K562 (cell line): ENCODE measurements around the gene CHCHD6. TPM values are rescaled to one million over a fixed set of nuclear protein-coding genes. Genes with fewer than 3 reads are reported as not detected.

ENCODE experiments used
- ATAC-seq: fragments of 200-7000 bp; cut with Tn5 transposase; 3 replicates; pipeline ENCODE4 v1.9.1; 2020; ENCODE audit warnings: moderate library complexity
- BruUV-seq: library from RNA; stranded (reverse); fragments of 400-500 nt; replicated peaks from 2 replicates; lab custom pipeline; 2021; lab: Mats Ljungman, UMichigan
- CTCF ChIA-PET: fragments of 300-600 bp; formaldehyde crosslinking; extraction: SDS; loops from one replicate; lab custom pipeline; 2021; ENCODE audit warnings: low intra/inter-chr PET ratio; lab: Yijun Ruan, JAX
- POLR2A ChIA-PET: fragments of 300-600, 350-650 bp; sonication (Branson Sonifier 250); formaldehyde crosslinking; extraction: SDS; loops from one replicate; lab custom pipeline; 2021; ENCODE audit warnings: antibody characterized with exemption, inconsistent platforms; lab: Yijun Ruan, JAX
- DNase-seq, 4 experiments: peaks; one replicate each; pipeline versions ENCODE4 v3.0.0 to v3.0.0-alpha.2; 2011 to 2018; ENCODE audit warnings: low spot score in 3 of 4, mixed read lengths in 3 of 4; ENCODE audit errors: extremely low read depth in 1 of 4
- FAIRE-seq: peaks from 2 replicates; lab custom pipeline; 2011; peaks lifted over from hg19 to GRCh38; lab: Jason Lieb, UNC
- H2AFZ ChIP-seq: 2 replicates; pipeline ENCODE4 v1.6.0; 2011; ENCODE audit warnings: low read depth, low read length, control low read depth, inconsistent platforms
- H3K27ac ChIP-seq: fragments of 200-600 bp; 3 replicates; pipeline ENCODE4 v1.8.0; 2011; ENCODE audit warnings: low read depth, mild to moderate bottlenecking, control low read depth, inconsistent platforms, low read length, moderate library complexity, mixed read lengths; ENCODE audit errors: extremely low read depth
- H3K27me3 ChIP-seq, 2 experiments: fragments of 300-600 bp in 1 of 2; 2 replicates in 1 of 2; 3 replicates in 1 of 2; pipeline versions ENCODE4 v1.6.0 to v1.8.0; 2011; ENCODE audit warnings: inconsistent platforms in 2 of 2, low read length in 2 of 2, mild to moderate bottlenecking in 1 of 2, mixed read lengths in 1 of 2, moderate library complexity in 1 of 2; ENCODE audit not compliant: control insufficient read depth in 2 of 2, insufficient read depth in 2 of 2
- H3K36me3 ChIP-seq: fragments of 300-600 bp; 3 replicates; pipeline ENCODE4 v1.8.0; 2011; ENCODE audit warnings: mild to moderate bottlenecking, low read length, inconsistent platforms; ENCODE audit not compliant: control insufficient read depth, insufficient read depth
- H3K4me1 ChIP-seq, 2 experiments: fragments of 200-600 bp in 1 of 2; replicated peaks in 1 of 2; 2 replicates in 1 of 2; 3 replicates in 1 of 2; pipeline versions ENCODE4 v1.5.1 to v1.8.0; 2011; ENCODE audit warnings: inconsistent platforms in 2 of 2, low read length in 2 of 2, mild to moderate bottlenecking in 1 of 2, mixed read lengths in 1 of 2, moderate library complexity in 1 of 2; ENCODE audit not compliant: control insufficient read depth in 2 of 2, insufficient read depth in 2 of 2
- H3K4me2 ChIP-seq: 2 replicates; pipeline ENCODE4 v1.6.1; 2011; ENCODE audit warnings: low read length, control low read depth, inconsistent platforms, mixed read lengths; ENCODE audit not compliant: insufficient read depth
- H3K4me3 ChIP-seq: fragments of 200-600 bp; sonication (generic), shearing (Covaris generic); 2 replicates; pipeline ENCODE4 v1.5.1; 2016; ENCODE audit warnings: control low read depth, inconsistent platforms
- H3K79me2 ChIP-seq: fragments of 200-600 bp; 3 replicates; pipeline ENCODE4 v1.8.0; 2011; ENCODE audit warnings: low read length, inconsistent platforms; ENCODE audit not compliant: control insufficient read depth, insufficient read depth
- H3K9ac ChIP-seq, 2 experiments: 2 replicates each; pipeline versions ENCODE4 v1.6.0 to v1.6.1; 2011; ENCODE audit warnings: low read depth in 2 of 2, low read length in 2 of 2, control low read depth in 1 of 2, inconsistent platforms in 1 of 2, mild to moderate bottlenecking in 1 of 2, mixed read lengths in 1 of 2; ENCODE audit not compliant: insufficient read depth in 1 of 2
- H3K9me1 ChIP-seq: one replicate; pipeline ENCODE4 v1.6.0; 2011; ENCODE audit warnings: inconsistent platforms, mild to moderate bottlenecking, low read length, moderate library complexity; ENCODE audit not compliant: control insufficient read depth, insufficient read depth
- H3K9me3 ChIP-seq: replicated peaks from 2 replicates; pipeline ENCODE4 v1.5.1; 2011; ENCODE audit warnings: low read depth, low read length, inconsistent platforms; ENCODE audit not compliant: control insufficient read depth, insufficient read depth
- H4K20me1 ChIP-seq: replicated peaks from 2 replicates; pipeline ENCODE4 v1.6.1; 2011; ENCODE audit warnings: low read length, inconsistent platforms, mixed read lengths; ENCODE audit not compliant: control insufficient read depth, insufficient read depth
- CEBPG ChIP-seq, 3 experiments: fragments of 200-800 bp in 1 of 3; sonication (Bioruptor generic) in 1 of 3; sonication (generic) in 1 of 3; formaldehyde crosslinking in 1 of 3; IDR thresholded peaks in 2 of 3; conservative IDR thresholded peaks in 1 of 3; 2 replicates each; pipeline versions ENCODE4 v1.6.1 to v1.8.0; 2016 to 2022; ENCODE audit warnings: missing compliant biosample characterization in 2 of 3, missing genetic modification characterization in 2 of 3, mild to moderate bottlenecking in 1 of 3, missing genetic modification reagents in 1 of 3
- FOXO4 ChIP-seq: fragments of 450-650 bp; formaldehyde crosslinking; IDR thresholded peaks from 2 replicates; pipeline ENCODE4 v1.4.0; 2020; ENCODE audit warnings: mild to moderate bottlenecking, moderate library complexity
- FOXP4 ChIP-seq: sonication (generic); formaldehyde crosslinking; IDR thresholded peaks from 2 replicates; pipeline ENCODE4 v1.8.0; 2022; ENCODE audit warnings: mild to moderate bottlenecking, missing genetic modification reagents, borderline replicate concordance
- NR2C1 ChIP-seq, 2 experiments: fragments of 450-650 bp; IDR thresholded peaks; 2 replicates each; pipeline ENCODE4 v1.6.1; 2017; ENCODE audit warnings: mild to moderate bottlenecking in 2 of 2, antibody characterized with exemption in 1 of 2, inconsistent platforms in 1 of 2, missing compliant biosample characterization in 1 of 2, missing genetic modification characterization in 1 of 2
- ZBTB9 ChIP-seq: fragments of 450-650 bp; formaldehyde crosslinking; IDR thresholded peaks from 2 replicates; pipeline ENCODE4 v1.4.0; 2020; ENCODE audit warnings: mild to moderate bottlenecking, moderate library complexity
- WGBS: fragments of 100-300 bp; shearing (Covaris generic); methylation state at CpG from one replicate; pipeline ENCODE4 v1.1.6; 2016; ENCODE audit warnings: low coverage, mixed read lengths; ENCODE audit not compliant: insufficient coverage; ENCODE audit errors: missing lambda C conversion rate; 5-methylcytosine and 5-hydroxymethylcytosine counted together
- in situ Hi-C: fragments of 300-500 bp; cut with MboI; formaldehyde crosslinking; loops from 4 replicates; pipeline ENCODE4 v1.15.0; 2018; ENCODE audit warnings: inconsistent platforms, mixed read lengths
- intact Hi-C: fragments of 100-400 bp; cut with micrococcal nuclease; formaldehyde crosslinking; loops from 2 replicates; pipeline ENCODE4 v1.14.2; 2022
- polyA plus RNA-seq, 8 experiments: library from polyadenylated mRNA; depleted of rRNA in 4 of 8; stranded (reverse) in 5 of 8; unstranded in 3 of 8; fragments of >200 nt; fragmentation: Nextera tagmentation in 2 of 8; fragmentation: Illumina TruSeq in 1 of 8; extraction: Ambion mirVana in 2 of 8; extraction: Trizol in 1 of 8; gene quantifications; 2 replicates each; pipeline versions ENCODE4 v1.2.1 to v1.2.3, GENCODE V29; 2011 to 2014; ENCODE audit warnings: inconsistent platforms in 1 of 8, missing spikeins in 1 of 8
- total RNA-seq, 7 experiments: library from RNA; depleted of rRNA in 6 of 7; stranded (reverse); fragments of >200 nt in 6 of 7; fragmentation: Illumina TruSeq in 2 of 7; extraction: Trizol in 2 of 7; gene quantifications; 2 replicates each; pipeline versions ENCODE4 v1.2.1 to v1.2.3, GENCODE V29; 2011 to 2021; ENCODE audit warnings: low replicate concordance in 1 of 7

CHCHD6 gene
- total and polyA plus RNA-seq, 9 of the 15 experiments (the other 6 are each of a cell fraction or from before 2014, with no cell fraction given) = 4.6 to 18.6 (median 10.9) TPM

- Histone ChIP-seq H3K9me3 (no peaks in the 10 kb centered on the region), H3K4me3 (no peak overlapping the region), H3K4me1 (peaks cover 0 to 3% of the 10 kb centered on the region in 2 experiments; a peak in 2 of 5 replicates), H3K9ac (no peak overlapping the region), H3K9me1 (no peaks in the 10 kb centered on the region), H3K4me2 (no peak overlapping the region), H3K79me2 (no peaks in the 10 kb centered on the region), H3K36me3 (no peaks in the 10 kb centered on the region), H4K20me1 (no peaks in the 10 kb centered on the region), H3K27me3 (no peaks in the 10 kb centered on the region), H3K27ac (no peak overlapping the region), H2AFZ (no peak overlapping the region)
- no peak for TF ChIP-seq NR2C1 (IDR thresholded peaks at IDR 0.05)
- TF ChIP-seq NR2C1 (tag; IDR thresholded peaks at IDR 0.05) = no peak
- TF ChIP-seq ZBTB9 (CRISPR knock-in tag) = no peak
- TF ChIP-seq FOXO4 (CRISPR knock-in tag) = no peak
- no peak for TF ChIP-seq FOXP4
- TF ChIP-seq CEBPG (CRISPR knock-in tag; IDR thresholded peaks at IDR 0.05) = no peak
- TF ChIP-seq CEBPG (tag; conservative IDR thresholded peaks at IDR 0.05 in 1 of 2, IDR thresholded peaks at IDR 0.05 in 1 of 2) = no peak
- ATAC-seq (no peak), FAIRE-seq (no peak), DNase-seq (no peak)
- in situ Hi-C loops = no loop called here
- ChIA-PET POLR2A (interaction anchor here (0.5 to 0.6 kb wide), 2 partner anchors 206 to 779 kb away, joined by 3 to 4 read pairs; no protein-coding TSS in a partner anchor), CTCF (no interaction called here)
- WGBS = 68% methylated on average over 7 of the region's 10 CpGs
- BruUV-seq = no TSS peak
- intact Hi-C loops = no loop called here
Observed at GRCh38 chr3:126952261-126952982, 248.4 kb downstream of the CHCHD6 start.
